HepG2 (cell line): ENCODE measurements around the gene HSD17B2.

Experiments used
- CTCF ChIP-seq: sonication (generic); formaldehyde crosslinking; IDR thresholded peaks from 2 replicates; pipeline ENCODE4 v1.5.0; 2020; ENCODE audit warnings: mild to moderate bottlenecking, missing genetic modification reagents, moderate library complexity
- HNF4A ChIP-seq: sonication (generic); formaldehyde crosslinking; IDR thresholded peaks from 2 replicates; pipeline ENCODE4 v1.4.0; 2020; ENCODE audit warnings: missing genetic modification reagents
- JUND ChIP-seq: sonication (generic); formaldehyde crosslinking; IDR thresholded peaks from 2 replicates; pipeline ENCODE4 v1.8.0; 2022; ENCODE audit warnings: mild to moderate bottlenecking, missing genetic modification reagents
- POLR2A ChIP-seq, 2 experiments: IDR thresholded peaks; 2 replicates each; pipeline ENCODE4 v1.6.1; 2011; ENCODE audit warnings: low read depth in 2 of 2, low read length in 2 of 2, mild to moderate bottlenecking in 1 of 2, moderate library complexity in 1 of 2; ENCODE audit not compliant: insufficient read depth in 1 of 2
- SP2 ChIP-seq: sonication (generic); formaldehyde crosslinking; IDR thresholded peaks from 2 replicates; pipeline ENCODE4 v1.5.1; 2020; ENCODE audit warnings: mild to moderate bottlenecking, missing genetic modification reagents
- ZFX ChIP-seq: sonication (generic); formaldehyde crosslinking; IDR thresholded peaks from 2 replicates; pipeline ENCODE4 v1.4.0; 2020; ENCODE audit warnings: mild to moderate bottlenecking, low read depth, missing genetic modification reagents, moderate library complexity
- ZNF326 ChIP-seq: sonication (generic); formaldehyde crosslinking; IDR thresholded peaks from 2 replicates; pipeline ENCODE4 v1.4.0; 2020; ENCODE audit warnings: missing genetic modification reagents, borderline replicate concordance
- TF ChIP-seq, protein P1 (sequence below): sonication (generic); formaldehyde crosslinking; IDR thresholded peaks from 2 replicates; pipeline ENCODE4 v1.8.0; 2022; ENCODE audit warnings: missing genetic modification reagents, mild to moderate bottlenecking, inconsistent platforms, borderline replicate concordance
- TF ChIP-seq, protein P2 (sequence below): sonication (generic); formaldehyde crosslinking; IDR thresholded peaks from 2 replicates; pipeline ENCODE4 v1.4.0; 2020; ENCODE audit warnings: mild to moderate bottlenecking, missing genetic modification reagents
- TF ChIP-seq, protein P3 (sequence below): IDR thresholded peaks from 2 replicates; pipeline ENCODE4 v1.6.1; 2012; ENCODE audit warnings: inconsistent platforms

DNA sequence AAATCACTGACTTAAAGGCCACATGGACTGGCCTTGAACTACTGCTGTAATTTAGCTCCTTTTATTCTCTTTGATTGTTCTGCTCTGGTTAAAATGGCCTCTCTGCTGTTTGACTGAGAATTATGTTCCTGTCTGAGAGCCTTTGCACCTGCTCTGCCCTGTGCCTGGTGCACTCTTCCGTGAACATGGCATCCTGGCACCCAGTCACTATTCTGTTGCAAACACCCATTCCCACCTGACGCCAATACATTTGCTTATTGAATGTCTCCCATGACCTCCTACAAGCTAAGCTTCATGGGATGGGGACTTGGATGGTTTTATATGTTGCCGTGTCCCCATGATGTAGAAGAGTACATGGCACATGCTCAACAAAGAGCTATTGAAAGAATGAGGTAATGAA lies 20.1 kb downstream of the HSD17B2 start:
- no peak for TF ChIP-seq JUND
- TF ChIP-seq POLR2A (IDR thresholded peaks at IDR 0.05; ENCODE audit: insufficient read depth in 1 of 2, low read depth in 2 of 2, low read length in 2 of 2) = no peak
- no peak for TF ChIP-seq ZFX
- no peak for TF ChIP-seq CTCF (CRISPR knock-in tag)
- TF ChIP-seq, protein P1, sequence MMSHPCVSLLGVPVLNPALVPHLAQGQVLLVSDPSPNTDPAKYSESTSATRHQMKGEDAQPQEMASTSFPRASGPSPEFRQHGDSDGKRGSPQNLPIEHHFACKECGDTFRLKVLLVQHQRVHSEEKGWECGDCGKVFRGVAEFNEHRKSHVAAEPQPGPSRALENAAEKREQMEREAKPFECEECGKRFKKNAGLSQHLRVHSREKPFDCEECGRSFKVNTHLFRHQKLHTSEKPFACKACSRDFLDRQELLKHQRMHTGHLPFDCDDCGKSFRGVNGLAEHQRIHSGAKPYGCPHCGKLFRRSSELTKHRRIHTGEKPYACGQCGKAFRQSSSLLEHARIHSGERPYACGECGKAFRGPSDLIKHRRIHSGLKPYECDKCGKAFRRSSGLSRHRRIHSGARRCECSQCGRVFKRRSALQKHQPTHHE (CRISPR knock-in tag) = no peak
- TF ChIP-seq, protein P2, sequence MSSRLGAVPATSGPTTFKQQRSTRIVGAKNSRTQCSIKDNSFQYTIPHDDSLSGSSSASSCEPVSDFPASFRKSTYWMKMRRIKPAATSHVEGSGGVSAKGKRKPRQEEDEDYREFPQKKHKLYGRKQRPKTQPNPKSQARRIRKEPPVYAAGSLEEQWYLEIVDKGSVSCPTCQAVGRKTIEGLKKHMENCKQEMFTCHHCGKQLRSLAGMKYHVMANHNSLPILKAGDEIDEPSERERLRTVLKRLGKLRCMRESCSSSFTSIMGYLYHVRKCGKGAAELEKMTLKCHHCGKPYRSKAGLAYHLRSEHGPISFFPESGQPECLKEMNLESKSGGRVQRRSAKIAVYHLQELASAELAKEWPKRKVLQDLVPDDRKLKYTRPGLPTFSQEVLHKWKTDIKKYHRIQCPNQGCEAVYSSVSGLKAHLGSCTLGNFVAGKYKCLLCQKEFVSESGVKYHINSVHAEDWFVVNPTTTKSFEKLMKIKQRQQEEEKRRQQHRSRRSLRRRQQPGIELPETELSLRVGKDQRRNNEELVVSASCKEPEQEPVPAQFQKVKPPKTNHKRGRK = no peak
- no peak for TF ChIP-seq HNF4A (CRISPR knock-in tag)
- TF ChIP-seq SP2 = no peak
- TF ChIP-seq, protein P3, sequence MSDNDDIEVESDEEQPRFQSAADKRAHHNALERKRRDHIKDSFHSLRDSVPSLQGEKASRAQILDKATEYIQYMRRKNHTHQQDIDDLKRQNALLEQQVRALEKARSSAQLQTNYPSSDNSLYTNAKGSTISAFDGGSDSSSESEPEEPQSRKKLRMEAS = no peak
- no peak for TF ChIP-seq ZNF326
